Smooth muscle cell (in vitro differentiated cells): ENCODE results near the gene KDELR1. TPM values are rescaled to one million over a fixed set of nuclear protein-coding genes. Genes with fewer than 3 reads are reported as not detected.

Experiments used
- DNase-seq: peaks from one replicate; lab custom pipeline; 2025; ENCODE audit not compliant: unreplicated experiment; lab: John Stamatoyannopoulos, UW
- H2AFZ ChIP-seq: fragments of 200-600 bp; sonication (generic); 2 replicates; pipeline ENCODE4 v1.6.0; 2016; ENCODE audit warnings: antibody characterized with exemption, low read depth, mild to moderate bottlenecking
- H3F3A ChIP-seq: fragments of 200-600 bp; sonication (generic); 2 replicates; pipeline ENCODE4 v1.6.0; 2017; ENCODE audit warnings: antibody characterized with exemption, low read depth
- H3K27ac ChIP-seq: fragments of 200-600 bp; sonication (generic); 2 replicates; pipeline ENCODE4 v1.5.1; 2016; ENCODE audit warnings: low read depth, mild to moderate bottlenecking
- H3K27me3 ChIP-seq: fragments of 200-600 bp; sonication (generic); 2 replicates; pipeline ENCODE4 v1.6.1; 2016; ENCODE audit warnings: low read depth, mild to moderate bottlenecking
- H3K36me3 ChIP-seq: fragments of 200-600 bp; sonication (generic); 2 replicates; pipeline ENCODE4 v1.5.1; 2016; ENCODE audit warnings: low read depth
- H3K4me1 ChIP-seq: fragments of 200-600 bp; sonication (generic); 2 replicates; pipeline ENCODE4 v1.5.1; 2016; ENCODE audit warnings: low read depth
- H3K4me2 ChIP-seq: fragments of 200-600 bp; sonication (generic); 2 replicates; pipeline ENCODE4 v1.6.0; 2016; ENCODE audit warnings: mild to moderate bottlenecking
- H3K4me3 ChIP-seq: fragments of 200-600 bp; sonication (generic); 2 replicates; pipeline ENCODE4 v1.5.1; 2016; ENCODE audit warnings: mild to moderate bottlenecking
- H3K79me2 ChIP-seq: fragments of 200-600 bp; sonication (generic); 2 replicates; pipeline ENCODE4 v1.6.0; 2016; ENCODE audit warnings: low read depth, mild to moderate bottlenecking
- H3K9ac ChIP-seq: fragments of 200-600 bp; sonication (generic); 2 replicates; pipeline ENCODE4 v1.6.0; 2016; ENCODE audit warnings: low read depth
- H3K9me3 ChIP-seq: fragments of 200-600 bp; sonication (generic); replicated peaks from 2 replicates; pipeline ENCODE4 v1.5.1; 2016; ENCODE audit warnings: low read depth
- H4K20me1 ChIP-seq: fragments of 200-600 bp; sonication (generic); 2 replicates; pipeline ENCODE4 v1.6.0; 2016; ENCODE audit warnings: low read depth
- WGBS: methylation state at CpG from one replicate; pipeline ENCODE4 v1.1.7; 2016; ENCODE audit warnings: low lambda C conversion rate; 5-methylcytosine and 5-hydroxymethylcytosine counted together
- polyA plus RNA-seq: library from polyadenylated mRNA; unstranded; fragments of >200 nt; fragmentation: Nextera tagmentation; extraction: Ambion mirVana; gene quantifications from 2 replicates; pipeline ENCODE4 v1.2.1, GENCODE V29; 2016
- total RNA-seq: library from RNA; depleted of rRNA; stranded (reverse); fragments of >200 nt; gene quantifications from 2 replicates; pipeline ENCODE4 v1.2.3, GENCODE V29; 2014
- TF ChIP-seq, protein P1 (sequence below): fragments of 200-600 bp; sonication (generic); IDR thresholded peaks from 2 replicates; pipeline ENCODE4 v1.5.1; 2017; ENCODE audit warnings: borderline replicate concordance, mild to moderate bottlenecking, antibody characterized with exemption; ENCODE audit not compliant: insufficient read depth, poor library complexity, severe bottlenecking

The KDELR1 gene
- total RNA-seq (203 and 239 TPM in 2 replicates), polyA plus RNA-seq (296 and 315 TPM in 2 replicates)

DNA sequence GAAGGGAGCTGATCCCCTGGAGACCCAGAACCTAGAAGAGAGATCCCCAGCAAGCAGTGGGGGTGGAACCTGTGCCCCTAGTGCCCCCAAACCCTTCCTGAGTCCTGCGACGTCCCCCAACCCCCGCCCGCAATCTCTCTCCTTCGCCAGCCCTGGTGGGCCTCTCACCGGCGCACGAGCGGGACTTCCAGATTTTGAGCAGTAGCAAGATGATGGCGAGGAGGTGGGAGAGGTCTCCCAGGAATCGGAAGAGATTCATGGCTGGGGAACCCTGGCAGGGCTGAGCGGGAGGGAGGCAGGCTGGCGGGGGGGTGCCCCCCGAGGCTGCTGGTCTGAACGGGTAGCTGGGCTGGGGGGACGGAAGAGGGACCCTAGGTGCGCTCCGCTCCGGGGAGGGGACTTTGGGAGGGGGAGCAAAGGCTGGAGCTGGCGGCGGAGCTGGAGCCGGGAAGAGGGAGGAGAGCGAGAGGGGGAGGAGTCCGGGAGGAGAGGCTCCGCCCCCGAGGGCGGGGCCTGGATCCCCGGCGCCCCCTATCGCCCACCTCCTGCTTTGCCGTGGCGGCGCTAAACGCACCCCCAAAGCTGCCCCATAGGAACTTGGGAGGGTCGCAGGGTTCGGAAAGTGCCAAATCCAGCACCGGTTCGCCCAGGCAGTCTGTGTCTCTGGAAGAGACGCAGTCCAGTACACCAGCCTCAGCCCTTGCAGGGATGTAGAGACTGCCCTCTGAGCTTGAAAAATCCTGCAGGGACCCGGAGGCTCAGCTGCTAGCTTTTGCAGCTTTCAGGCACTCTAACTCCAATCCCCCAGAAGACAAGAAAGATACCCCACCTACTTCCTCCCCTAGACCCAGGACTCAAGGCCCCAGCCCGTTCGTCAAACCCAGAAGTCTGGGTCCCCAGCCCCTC is at the start of gene KDELR1:
Gene KDELR1 (minus strand): TSS at position 452 of the 906 bp plus-strand sequence. CDS start 193 bp downstream, at position 259.
- Histone ChIP-seq H3K4me1 (peaks cover 27% of the 10 kb centered on the region), H3K4me2 (peak within 1 kb of the TSS; percentile 86), H3K36me3 (no peaks in the 10 kb centered on the region)

DNA sequence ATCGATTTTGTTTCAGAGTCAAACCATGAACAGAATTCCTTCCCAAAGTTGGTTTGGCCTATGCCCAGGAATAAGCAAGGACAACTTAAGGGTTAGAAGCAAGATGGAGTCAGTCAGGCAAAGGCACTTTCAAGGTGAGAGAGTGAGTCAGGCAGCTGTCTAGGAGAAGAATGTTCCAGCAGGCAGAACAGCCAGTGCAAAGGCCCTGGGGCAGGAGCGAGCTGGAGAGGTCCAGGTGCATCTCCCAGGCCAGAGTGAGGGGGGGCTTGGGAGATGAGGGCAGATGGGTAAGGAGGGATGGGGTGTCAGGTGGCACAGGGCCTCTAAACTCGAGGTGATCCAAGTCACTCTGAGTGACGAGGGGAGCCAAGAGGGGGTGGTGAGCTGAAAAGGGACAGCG is 45.2 kb upstream of the KDELR1 start:
- Histone ChIP-seq H3K27ac (no peak overlapping the region), H2AFZ (no peak overlapping the region), H3K9ac (no peak overlapping the region), H3K4me1 (no peaks in the 10 kb centered on the region), H3K4me3 (no peak overlapping the region), H3K27me3 (no peaks in the 10 kb centered on the region), H3F3A (no peaks in the 10 kb centered on the region), H3K36me3 (no peaks in the 10 kb centered on the region), H4K20me1 (no peaks in the 10 kb centered on the region), H3K4me2 (no peak overlapping the region), H3K79me2 (no peaks in the 10 kb centered on the region), H3K9me3 (no peaks in the 10 kb centered on the region)
- 92% methylated on average over 5 of the region's 5 CpGs for WGBS
- TF ChIP-seq, protein P1, sequence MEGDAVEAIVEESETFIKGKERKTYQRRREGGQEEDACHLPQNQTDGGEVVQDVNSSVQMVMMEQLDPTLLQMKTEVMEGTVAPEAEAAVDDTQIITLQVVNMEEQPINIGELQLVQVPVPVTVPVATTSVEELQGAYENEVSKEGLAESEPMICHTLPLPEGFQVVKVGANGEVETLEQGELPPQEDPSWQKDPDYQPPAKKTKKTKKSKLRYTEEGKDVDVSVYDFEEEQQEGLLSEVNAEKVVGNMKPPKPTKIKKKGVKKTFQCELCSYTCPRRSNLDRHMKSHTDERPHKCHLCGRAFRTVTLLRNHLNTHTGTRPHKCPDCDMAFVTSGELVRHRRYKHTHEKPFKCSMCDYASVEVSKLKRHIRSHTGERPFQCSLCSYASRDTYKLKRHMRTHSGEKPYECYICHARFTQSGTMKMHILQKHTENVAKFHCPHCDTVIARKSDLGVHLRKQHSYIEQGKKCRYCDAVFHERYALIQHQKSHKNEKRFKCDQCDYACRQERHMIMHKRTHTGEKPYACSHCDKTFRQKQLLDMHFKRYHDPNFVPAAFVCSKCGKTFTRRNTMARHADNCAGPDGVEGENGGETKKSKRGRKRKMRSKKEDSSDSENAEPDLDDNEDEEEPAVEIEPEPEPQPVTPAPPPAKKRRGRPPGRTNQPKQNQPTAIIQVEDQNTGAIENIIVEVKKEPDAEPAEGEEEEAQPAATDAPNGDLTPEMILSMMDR: no peak
- no peak for DNase-seq

More for the DNA sequence above, at the start of gene KDELR1:
- peak; percentile 57 for DNase-seq
- Histone ChIP-seq H3K27ac (peak within 1 kb of the TSS; percentile 72), H4K20me1 (peaks cover 32% of the 10 kb centered on the region), H3F3A (peaks cover 5% of the 10 kb centered on the region), H3K9me3 (no peaks in the 10 kb centered on the region), H3K27me3 (no peaks in the 10 kb centered on the region), H2AFZ (peak within 1 kb of the TSS; percentile 23), H3K79me2 (peaks cover 32% of the 10 kb centered on the region), H3K4me3 (peak within 1 kb of the TSS; percentile 83), H3K9ac (peak within 1 kb of the TSS; percentile 95)
- 14% methylated on average over 19 of the region's 42 CpGs for WGBS
- TF ChIP-seq, protein P1: peak; percentile 80

DNA sequence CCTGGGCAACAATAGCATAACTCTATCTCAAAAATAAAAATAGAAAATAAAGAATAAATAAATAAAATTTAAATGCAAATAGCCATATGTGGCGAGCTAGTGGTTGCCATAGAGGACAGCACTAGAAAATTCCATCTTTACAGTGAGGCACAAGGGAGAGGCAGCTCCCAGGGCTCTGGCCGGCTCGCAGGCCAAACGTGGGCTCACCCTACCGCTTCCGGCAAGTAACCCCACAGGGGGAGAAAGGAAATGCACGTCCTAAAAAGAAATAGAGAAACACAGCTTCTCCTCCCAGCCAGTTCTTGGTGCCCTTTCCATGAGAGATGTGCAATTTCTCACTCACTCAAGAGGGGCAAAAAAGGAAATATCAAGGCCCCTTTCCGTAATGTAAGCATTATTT is 42.0 kb upstream of the KDELR1 start:
- Histone ChIP-seq H2AFZ (no peak overlapping the region), H4K20me1 (no peaks in the 10 kb centered on the region), H3K79me2 (no peaks in the 10 kb centered on the region), H3K4me1 (no peaks in the 10 kb centered on the region), H3K4me2 (no peak overlapping the region), H3K27me3 (no peaks in the 10 kb centered on the region), H3K36me3 (no peaks in the 10 kb centered on the region), H3K9ac (no peak overlapping the region), H3F3A (no peaks in the 10 kb centered on the region), H3K4me3 (no peak overlapping the region), H3K27ac (no peak overlapping the region), H3K9me3 (no peaks in the 10 kb centered on the region)
- no peak for DNase-seq
- TF ChIP-seq, protein P1: no peak
- 87% methylated on average over 8 of the region's 8 CpGs for WGBS
